ENCODE results near the gene MED13L.

DNA sequence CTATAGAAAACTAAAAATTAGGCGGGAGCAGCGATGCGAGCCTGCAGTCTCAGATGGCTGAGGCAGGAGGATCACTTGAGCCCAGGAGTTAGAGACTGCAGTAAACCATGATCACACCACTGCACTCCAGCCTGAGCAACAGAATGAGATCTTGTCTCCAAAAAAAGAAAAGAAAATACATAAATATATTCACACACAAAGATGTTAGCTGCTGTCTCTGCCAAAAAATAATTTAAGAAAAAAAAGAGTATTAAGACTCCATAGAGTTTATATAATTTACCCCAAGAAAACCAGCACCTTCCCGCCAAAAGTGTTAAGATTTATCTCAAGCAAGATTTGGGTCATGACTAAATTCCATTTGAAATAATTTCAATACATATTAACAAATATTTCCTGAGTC is 102.6 kb downstream of the MED13L start:
- TF ChIP-seq CTCF (IDR thresholded peaks at IDR 0.05) (no peak), POLR2A (IDR thresholded peaks at IDR 0.05) (no peak)

All from breast epithelium (tissue), 3 donors.